Right forelimb (tissue), 1 donor: ENCODE measurements around the gene LZTFL1.

Experiments used
- DNase-seq: peaks from one replicate; pipeline ENCODE4 v3.0.0-alpha.2; 2018

LZTFL1 gene

GRCh38 chr3:45782381-45782780 lies 59.5 kb downstream of the LZTFL1 start:
- DNase-seq, result no peak

GRCh38 chr3:45781841-45782240 lies 60.1 kb downstream of the LZTFL1 start:
- DNase-seq, result no peak

DNA sequence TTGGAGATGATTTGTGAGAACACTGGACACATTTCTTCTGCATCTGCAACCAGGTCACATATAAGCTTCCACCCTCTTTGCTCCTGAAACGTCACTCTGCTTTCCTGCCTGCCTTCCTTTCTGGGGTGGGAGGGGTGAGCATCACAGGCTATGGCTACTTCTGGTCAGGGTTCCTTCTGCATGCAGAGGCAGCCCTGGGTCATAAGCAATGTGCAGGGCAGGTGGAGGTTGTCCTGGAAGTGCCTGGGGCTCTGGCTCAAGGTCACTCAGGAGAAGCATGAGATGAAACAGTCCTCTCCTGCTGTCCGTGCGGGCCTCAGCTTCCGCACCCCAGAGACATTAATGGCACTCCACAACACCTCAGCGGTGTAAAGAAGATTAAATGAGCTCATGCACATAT lies 60.6 kb downstream of the LZTFL1 start:
- DNase-seq, result no peak

DNA sequence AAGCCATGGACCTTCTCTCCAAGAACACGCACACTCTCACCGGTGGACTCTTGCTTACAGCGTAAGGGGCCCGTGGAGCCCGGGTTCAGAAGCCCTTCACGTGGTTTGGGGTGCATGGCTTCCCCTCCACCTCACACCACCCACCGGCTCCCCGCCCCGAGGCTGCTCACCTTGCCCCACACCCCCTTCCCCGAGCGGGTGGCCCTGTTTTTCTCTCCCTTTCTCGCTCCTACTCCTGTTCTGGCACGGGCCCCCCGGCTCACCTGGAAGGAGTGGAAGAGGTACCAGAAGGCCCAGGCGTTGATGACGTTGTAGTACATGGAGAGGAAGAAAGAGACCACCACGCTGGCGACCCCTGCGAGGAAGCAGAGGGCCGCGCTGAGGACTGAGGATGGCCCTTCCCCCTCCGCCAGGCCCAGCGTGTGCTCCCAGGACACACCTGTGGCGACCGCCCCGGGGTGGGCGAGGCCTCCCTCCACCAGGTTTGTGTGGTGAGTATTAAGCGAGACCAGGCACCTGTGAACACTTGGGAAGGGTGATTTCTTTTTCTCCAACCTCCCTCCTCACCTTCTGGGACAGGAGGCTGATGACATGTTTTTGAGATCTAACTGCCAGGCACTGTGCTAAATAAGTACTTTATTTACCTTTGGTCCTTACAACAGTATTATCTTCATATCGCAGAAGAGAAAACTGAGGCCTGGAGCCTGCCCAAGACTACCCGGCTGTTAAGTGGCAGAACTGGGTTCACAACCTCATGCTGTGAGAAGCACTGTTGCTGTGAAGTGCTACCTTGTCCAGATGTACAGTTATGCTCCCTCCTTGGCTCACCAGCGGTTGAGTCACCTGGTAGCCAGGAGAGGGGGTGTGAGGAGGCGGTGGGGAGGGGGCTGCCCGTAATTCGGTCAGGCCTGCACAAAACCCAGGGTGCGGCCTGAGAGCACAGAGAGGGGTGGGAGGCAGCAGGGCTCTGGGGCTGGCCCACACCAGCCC lies 61.9 kb downstream of the LZTFL1 start:
- no peak for DNase-seq

DNA sequence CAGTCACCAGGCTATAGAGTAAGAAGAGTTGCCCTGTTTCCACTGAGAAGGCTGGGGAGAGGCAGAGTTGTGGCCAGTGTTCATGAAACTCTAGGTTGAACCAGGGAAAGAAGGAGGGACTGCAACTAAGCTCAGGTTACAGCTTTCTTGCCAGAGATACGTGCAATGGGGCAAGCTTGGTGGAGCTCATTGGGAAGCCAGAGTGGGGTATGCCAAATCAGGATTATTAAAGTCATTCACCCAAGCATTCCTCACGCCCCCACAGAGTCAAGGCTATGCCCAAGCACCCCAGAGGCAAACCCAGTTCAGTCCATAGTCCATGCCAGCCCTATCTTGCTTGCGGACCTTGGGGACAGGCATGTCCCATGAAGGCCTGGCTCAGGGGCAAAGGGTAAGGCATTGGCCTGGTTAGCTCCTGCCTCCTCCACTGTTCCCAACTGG lies 63.1 kb downstream of the LZTFL1 start:
- DNase-seq, result no peak

- no peak for DNase-seq
These were observed 64.1 kb downstream of the LZTFL1 start for GRCh38 chr3:45777746-45778386.

- DNase-seq, result no peak
These were observed 64.7 kb downstream of the LZTFL1 start for GRCh38 chr3:45777111-45777745.

GRCh38 chr3:45776611-45777010 lies 65.3 kb downstream of the LZTFL1 start:
- no peak for DNase-seq

DNA sequence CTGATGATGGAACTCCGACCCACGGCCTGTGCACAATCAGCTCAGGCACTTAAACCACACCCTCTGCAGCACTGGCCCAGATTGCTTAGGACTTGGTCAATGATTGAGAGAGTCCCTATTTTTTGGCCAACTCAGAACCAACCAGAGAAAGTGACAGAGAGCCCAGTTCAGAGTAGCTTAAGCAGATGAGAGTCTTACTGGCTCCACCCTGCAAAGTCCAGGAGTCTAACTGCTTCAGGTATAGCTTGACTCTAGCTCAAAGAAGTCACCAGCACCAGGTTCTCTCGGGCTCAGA lies 65.7 kb downstream of the LZTFL1 start:
- DNase-seq, result no peak

- no peak for DNase-seq
These were observed 66.2 kb downstream of the LZTFL1 start for GRCh38 chr3:45775571-45776300.

GRCh38 chr3:45774581-45775521 lies 67.1 kb downstream of the LZTFL1 start:
- DNase-seq, result no peak

DNA sequence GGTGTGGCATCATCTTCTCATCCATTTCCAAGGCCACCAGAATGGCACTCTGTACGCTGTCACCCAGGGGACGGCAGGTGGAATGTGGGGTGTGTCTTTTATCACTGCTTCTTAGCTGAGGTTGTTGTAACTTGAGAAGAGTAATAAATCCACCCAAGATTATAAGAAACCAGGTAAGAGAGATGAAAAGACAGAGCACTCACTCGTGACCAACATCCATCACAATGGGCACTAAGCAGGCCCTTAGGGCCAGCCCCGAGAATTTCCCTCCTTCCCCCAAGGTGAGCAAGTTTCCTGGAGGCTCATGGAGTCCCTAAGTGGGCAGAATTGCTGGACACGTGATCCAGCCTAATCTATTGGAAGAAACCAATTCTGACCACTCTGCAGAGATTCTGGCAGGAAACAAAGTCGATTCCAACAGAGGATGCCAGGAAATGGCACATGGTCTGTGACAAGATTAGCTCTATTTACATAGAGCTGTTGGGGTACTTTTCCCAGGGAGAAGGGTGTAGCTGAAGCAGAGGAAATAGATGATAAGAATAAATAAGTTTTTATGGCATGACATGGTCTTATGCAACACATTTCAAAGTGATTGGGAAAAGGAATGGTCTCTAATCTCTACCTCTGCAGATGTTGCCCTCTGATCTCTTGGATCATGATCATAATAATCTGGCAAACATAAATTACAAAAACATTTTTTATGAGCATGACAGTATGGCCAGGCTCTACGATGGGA lies 68.0 kb downstream of the LZTFL1 start:
- no peak for DNase-seq
